Bone marrow (tissue), 2 donors: ENCODE results near the gene MYLIP.

Source experiments
- DNase-seq, 2 donors: peaks; one replicate each; lab custom pipeline; 2025; lab: John Stamatoyannopoulos, UW

Gene MYLIP

GRCh38 chr6:16106991-16107787 lies 21.7 kb upstream of the MYLIP start:
- DNase-seq, result no peak

- DNase-seq, result no peak
Observed at GRCh38 chr6:16108419-16108818, 20.5 kb upstream of the MYLIP start.

- no peak for DNase-seq
Observed at GRCh38 chr6:16108921-16109658, 19.8 kb upstream of the MYLIP start.

- DNase-seq, result no peak
Observed at GRCh38 chr6:16109659-16110305, 19.1 kb upstream of the MYLIP start.

GRCh38 chr6:16118825-16119224 lies 10.1 kb upstream of the MYLIP start:
- no peak for DNase-seq

GRCh38 chr6:16121339-16121738 lies 7.5 kb upstream of the MYLIP start:
- no peak for DNase-seq

- no peak for DNase-seq
Observed at GRCh38 chr6:16122197-16122596, 6.7 kb upstream of the MYLIP start.

- DNase-seq, result no peak
Observed at GRCh38 chr6:16124198-16125180, 4.4 kb upstream of the MYLIP start.

- no peak for DNase-seq
Observed at GRCh38 chr6:16126056-16126455, 2.8 kb upstream of the MYLIP start.

- no peak for DNase-seq
Observed at GRCh38 chr6:16126861-16127260, 2.0 kb upstream of the MYLIP start.

- DNase-seq, result no peak
Observed at GRCh38 chr6:16127471-16127870, 1.4 kb upstream of the MYLIP start.

- DNase-seq, result peak in 1 of 2 donors; percentile 15
Observed at GRCh38 chr6:16129623-16130401, 926 bp downstream of the MYLIP start.

GRCh38 chr6:16130437-16130891 lies 1.6 kb downstream of the MYLIP start:
- no peak for DNase-seq

GRCh38 chr6:16130932-16131387 lies 2.1 kb downstream of the MYLIP start:
- DNase-seq, result peak in 1 of 2 donors; percentile 73

- no peak for DNase-seq
Observed at GRCh38 chr6:16132909-16133308, 4.0 kb downstream of the MYLIP start.

- no peak for DNase-seq
Observed at GRCh38 chr6:16134430-16134829, 5.5 kb downstream of the MYLIP start.

GRCh38 chr6:16135066-16135465 lies 6.2 kb downstream of the MYLIP start:
- no peak for DNase-seq

GRCh38 chr6:16136091-16136490 lies 7.2 kb downstream of the MYLIP start:
- DNase-seq, result no peak

GRCh38 chr6:16136621-16137450 lies 8.0 kb downstream of the MYLIP start:
- peak in 1 of 2 donors; percentile 38 for DNase-seq

GRCh38 chr6:16137451-16137801 lies 8.5 kb downstream of the MYLIP start:
- no peak for DNase-seq
